Prostate gland (tissue), 2 donors: ENCODE results near the gene SMG5.

Source experiments
- CTCF ChIP-seq, 4 experiments: fragments of 200-600 bp in 2 of 4; fragments of 450-650 bp in 2 of 4; sonication (generic) in 2 of 4; IDR thresholded peaks; 1 replicate in 3 of 4; 2 replicates in 1 of 4; pipeline ENCODE4 v1.5.1; 2016 to 2019; ENCODE audit warnings: antibody characterized with exemption in 4 of 4, mild to moderate bottlenecking in 2 of 4, moderate library complexity in 2 of 4
- POLR2AphosphoS5 ChIP-seq: sonication (generic); formaldehyde crosslinking; IDR thresholded peaks from one replicate; pipeline ENCODE4 v1.6.1; 2017; ENCODE audit warnings: antibody characterized with exemption

GRCh38 chr1:156221986-156222692 is 60.5 kb downstream of the SMG5 start:
- TF ChIP-seq CTCF (IDR thresholded peaks at IDR 0.05) (no peak), POLR2AphosphoS5 (no peak)
